Measurements from ENCODE around the gene FCRL6.

Gene FCRL6

GRCh38 chr1:159799446-159799985 lies 2.6 kb upstream of the FCRL6 start:
- no peak for DNase-seq

GRCh38 chr1:159800177-159800930 lies 1.8 kb upstream of the FCRL6 start:
- no peak for DNase-seq

GRCh38 chr1:159803956-159804689 lies 2.0 kb downstream of the FCRL6 start:
- no peak for DNase-seq

GRCh38 chr1:159804924-159805323 lies 2.8 kb downstream of the FCRL6 start:
- DNase-seq, result no peak

- no peak for DNase-seq
Observed at GRCh38 chr1:159815926-159816325, 13.8 kb downstream of the FCRL6 start.

- no peak for DNase-seq
Observed at GRCh38 chr1:159817276-159818041, 15.3 kb downstream of the FCRL6 start.

GRCh38 chr1:159821171-159821867 lies 19.2 kb downstream of the FCRL6 start:
- no peak for DNase-seq

GRCh38 chr1:159823406-159823805 lies 21.2 kb downstream of the FCRL6 start:
- no peak for DNase-seq

GRCh38 chr1:159825564-159825963 lies 23.4 kb downstream of the FCRL6 start:
- no peak for DNase-seq

GRCh38 chr1:159826441-159827101 lies 24.4 kb downstream of the FCRL6 start, which contains the start of gene SLAMF8:
TSS of gene SLAMF8 (plus strand) at chr1:159826873. CDS start at chr1:159826899, 26 bp downstream.
- no peak for DNase-seq

- no peak for DNase-seq
Observed at GRCh38 chr1:159827102-159827490, 24.9 kb downstream of the FCRL6 start.

- DNase-seq, result no peak
Observed at GRCh38 chr1:159827549-159827948, 25.4 kb downstream of the FCRL6 start.

GRCh38 chr1:159828176-159828575 lies 26.0 kb downstream of the FCRL6 start:
- no peak for DNase-seq

- no peak for DNase-seq
Observed at GRCh38 chr1:159828581-159829272, 26.6 kb downstream of the FCRL6 start.

GRCh38 chr1:159829273-159829634 lies 27.1 kb downstream of the FCRL6 start:
- no peak for DNase-seq

- DNase-seq, result peak; percentile 44
Observed at GRCh38 chr1:159829822-159830465, 27.8 kb downstream of the FCRL6 start.

- no peak for DNase-seq
Observed at GRCh38 chr1:159830722-159831121, 28.6 kb downstream of the FCRL6 start.

GRCh38 chr1:159831412-159832141 lies 29.4 kb downstream of the FCRL6 start:
- DNase-seq, result no peak

GRCh38 chr1:159832309-159832708 lies 30.1 kb downstream of the FCRL6 start:
- no peak for DNase-seq

GRCh38 chr1:159835356-159835755 lies 33.2 kb downstream of the FCRL6 start:
- DNase-seq, result peak; percentile 7

Measured in left hindlimb (tissue), 1 donor.